ENCODE measurements around the gene PLOD2.
A peak's percentile ranks its signal among the peaks of the same experiment; 100 is the strongest.

PLOD2 gene

DNA sequence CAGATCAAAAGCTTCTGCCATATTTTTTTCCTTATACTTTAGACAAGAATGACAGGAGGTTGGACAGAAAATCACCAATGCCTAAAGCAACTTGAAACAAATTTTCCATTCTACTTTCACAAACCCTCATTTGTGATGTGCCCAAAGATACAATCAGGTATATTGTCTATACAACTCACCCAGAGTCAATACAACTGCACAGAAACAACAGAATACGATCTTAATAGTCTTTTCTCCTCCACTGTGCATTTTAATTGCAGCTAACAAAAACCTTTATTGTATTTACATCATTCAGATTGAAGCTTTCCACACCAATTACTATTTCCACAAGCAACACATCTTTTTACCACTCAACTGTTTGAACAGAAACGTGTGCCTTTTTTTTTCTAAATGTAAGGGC is 80.4 kb downstream of the PLOD2 start:
- no peak for DNase-seq (ENCODE audit: low read depth)
- TF ChIP-seq, protein P1, sequence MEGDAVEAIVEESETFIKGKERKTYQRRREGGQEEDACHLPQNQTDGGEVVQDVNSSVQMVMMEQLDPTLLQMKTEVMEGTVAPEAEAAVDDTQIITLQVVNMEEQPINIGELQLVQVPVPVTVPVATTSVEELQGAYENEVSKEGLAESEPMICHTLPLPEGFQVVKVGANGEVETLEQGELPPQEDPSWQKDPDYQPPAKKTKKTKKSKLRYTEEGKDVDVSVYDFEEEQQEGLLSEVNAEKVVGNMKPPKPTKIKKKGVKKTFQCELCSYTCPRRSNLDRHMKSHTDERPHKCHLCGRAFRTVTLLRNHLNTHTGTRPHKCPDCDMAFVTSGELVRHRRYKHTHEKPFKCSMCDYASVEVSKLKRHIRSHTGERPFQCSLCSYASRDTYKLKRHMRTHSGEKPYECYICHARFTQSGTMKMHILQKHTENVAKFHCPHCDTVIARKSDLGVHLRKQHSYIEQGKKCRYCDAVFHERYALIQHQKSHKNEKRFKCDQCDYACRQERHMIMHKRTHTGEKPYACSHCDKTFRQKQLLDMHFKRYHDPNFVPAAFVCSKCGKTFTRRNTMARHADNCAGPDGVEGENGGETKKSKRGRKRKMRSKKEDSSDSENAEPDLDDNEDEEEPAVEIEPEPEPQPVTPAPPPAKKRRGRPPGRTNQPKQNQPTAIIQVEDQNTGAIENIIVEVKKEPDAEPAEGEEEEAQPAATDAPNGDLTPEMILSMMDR (conservative IDR thresholded peaks at IDR 0.05; ENCODE audit: low read depth, low read length) = no peak
- no peak overlapping the region for H3K4me3 ChIP-seq (ENCODE audit: low read depth, low read length)

DNA sequence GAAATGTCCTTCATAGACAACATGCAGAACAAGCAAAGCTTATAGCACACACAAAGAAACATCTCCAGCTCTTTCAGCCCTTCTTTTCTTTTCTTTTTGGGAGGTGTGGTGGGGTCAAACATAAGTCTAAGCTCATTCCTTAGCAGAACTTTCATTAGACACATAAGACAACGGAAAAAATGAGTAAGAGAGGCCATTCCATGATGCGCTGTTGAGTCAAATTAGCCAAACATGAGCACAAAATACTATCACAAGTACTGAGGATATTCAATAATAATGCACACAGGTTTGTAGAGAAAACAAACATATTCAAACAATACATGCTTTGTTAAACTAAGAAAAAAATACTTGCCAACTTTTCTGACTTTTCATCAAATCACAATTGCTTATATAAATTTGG is 83.0 kb downstream of the PLOD2 start:
- no peak overlapping the region for H3K4me3 ChIP-seq (ENCODE audit: low read depth, low read length)
- TF ChIP-seq, protein P1 (conservative IDR thresholded peaks at IDR 0.05; ENCODE audit: low read depth, low read length) = no peak
- peak; percentile 27 for DNase-seq (ENCODE audit: low read depth)

DNA sequence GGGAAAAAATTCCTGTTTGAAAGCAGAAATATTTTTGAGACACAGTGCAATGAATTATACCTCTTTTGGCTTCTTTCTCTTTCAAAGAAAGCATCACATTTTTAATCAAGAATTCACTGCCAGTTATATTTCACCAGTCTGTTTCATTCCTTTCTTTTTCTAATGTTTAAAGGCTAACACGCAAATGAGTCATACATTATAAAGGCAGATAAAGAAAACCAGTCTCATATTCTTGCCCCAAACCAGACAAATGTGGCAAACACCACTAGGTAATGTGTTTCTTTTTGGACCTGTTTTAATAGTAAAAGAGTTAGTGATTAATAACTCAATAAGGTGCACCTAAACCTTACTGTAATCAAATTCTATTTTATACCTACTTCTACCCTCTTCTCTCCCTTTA is 83.8 kb downstream of the PLOD2 start:
- peak; percentile 27 for DNase-seq (ENCODE audit: low read depth)
- TF ChIP-seq, protein P1 (conservative IDR thresholded peaks at IDR 0.05; ENCODE audit: low read depth, low read length) = no peak
- no peak overlapping the region for H3K4me3 ChIP-seq (ENCODE audit: low read depth, low read length)

DNA sequence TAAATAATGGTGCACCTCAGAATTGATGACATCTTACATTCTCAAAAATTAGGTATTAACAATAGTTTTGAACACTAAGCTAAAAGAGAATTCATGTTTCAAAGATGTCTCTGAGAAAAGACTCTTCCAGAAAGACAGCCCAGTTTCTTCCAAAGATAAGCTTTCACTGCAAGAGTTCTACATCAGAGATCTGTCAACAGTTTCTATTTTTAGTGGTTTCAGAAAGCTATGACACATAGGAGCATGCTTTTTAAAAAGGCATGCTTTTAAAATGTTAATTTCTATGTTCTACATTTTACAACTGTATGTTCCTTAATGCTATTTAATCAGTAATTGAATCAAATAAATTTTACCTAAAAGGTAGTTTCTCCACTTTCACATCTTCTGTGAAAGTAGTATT is 88.2 kb downstream of the PLOD2 start:
- H3K4me3 ChIP-seq (ENCODE audit: low read depth, low read length) = no peak overlapping the region
- DNase-seq (ENCODE audit: low read depth) = peak; percentile 80
- TF ChIP-seq, protein P1 (conservative IDR thresholded peaks at IDR 0.05; ENCODE audit: low read depth, low read length) = no peak

DNA sequence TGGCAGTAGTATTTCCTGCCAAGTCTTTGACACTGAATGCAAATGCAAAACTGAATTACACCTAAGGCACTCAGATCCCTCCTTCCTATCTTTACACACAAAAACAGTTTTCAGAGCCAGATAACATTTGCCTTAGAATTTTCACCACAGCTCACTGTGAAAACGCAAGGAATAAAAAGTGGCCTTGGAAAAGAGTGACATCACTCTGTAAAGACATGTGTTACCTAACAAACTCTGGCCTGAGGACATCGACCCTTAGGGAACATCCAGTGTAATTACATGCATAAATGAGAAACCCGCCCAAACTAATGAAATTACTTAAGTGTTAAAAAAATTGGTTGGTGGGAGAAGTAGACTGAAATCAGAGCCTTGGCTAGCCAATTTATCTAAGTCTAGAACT is 88.9 kb downstream of the PLOD2 start:
- TF ChIP-seq, protein P1 (conservative IDR thresholded peaks at IDR 0.05; ENCODE audit: low read depth, low read length) = no peak
- no peak for DNase-seq (ENCODE audit: low read depth)
- H3K4me3 ChIP-seq (ENCODE audit: low read depth, low read length) = no peak overlapping the region

DNA sequence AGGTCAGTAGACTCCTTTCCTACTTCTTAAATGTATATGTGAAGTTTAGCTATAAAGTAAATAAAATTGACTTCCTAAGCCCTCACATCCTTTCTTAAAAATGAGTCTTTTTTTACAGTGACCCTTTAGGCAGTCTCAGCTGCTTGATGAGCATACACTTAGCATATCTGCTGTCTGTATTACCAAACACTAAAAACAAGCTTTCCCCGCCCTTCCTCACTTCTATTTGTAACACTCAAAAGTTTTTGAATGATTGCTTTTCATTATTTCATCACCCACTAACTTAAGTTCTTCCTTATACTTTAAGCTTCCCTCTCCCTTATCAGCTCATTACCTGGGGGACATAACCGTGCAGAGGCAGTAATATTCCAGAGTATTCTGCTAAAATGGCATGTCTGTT is 89.4 kb downstream of the PLOD2 start:
- TF ChIP-seq, protein P1 (conservative IDR thresholded peaks at IDR 0.05; ENCODE audit: low read depth, low read length) = no peak
- no peak overlapping the region for H3K4me3 ChIP-seq (ENCODE audit: low read depth, low read length)
- DNase-seq (ENCODE audit: low read depth) = no peak

DNA sequence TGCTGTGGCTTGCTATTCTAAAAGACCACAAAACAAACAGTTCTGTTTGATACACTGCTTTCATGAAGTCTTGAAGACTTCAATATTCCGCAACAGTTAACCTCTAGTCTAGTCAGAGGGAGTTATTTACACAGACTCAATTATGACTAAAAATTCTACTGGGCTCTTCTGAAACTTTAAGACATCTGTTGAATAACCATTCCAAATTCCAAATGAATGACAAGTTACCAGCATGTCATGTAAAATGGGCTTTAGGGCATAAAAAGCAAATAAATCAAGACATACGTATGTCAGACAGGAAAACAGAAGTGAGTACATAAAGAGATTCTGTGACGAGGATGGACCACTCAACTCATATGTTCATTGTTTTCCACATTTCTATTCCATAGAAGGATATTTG is 93.9 kb downstream of the PLOD2 start:
- DNase-seq (ENCODE audit: low read depth) = peak; percentile 87
- TF ChIP-seq, protein P1 (conservative IDR thresholded peaks at IDR 0.05; ENCODE audit: low read depth, low read length) = no peak
- no peak overlapping the region for H3K4me3 ChIP-seq (ENCODE audit: low read depth, low read length)
